IPS-NIHi7 (cell line): ENCODE results near the gene TSEN54.

Experiments used
- DNase-seq: peaks from one replicate; pipeline ENCODE4 v3.0.0; 2012; ENCODE audit warnings: mixed read lengths; ENCODE audit errors: extremely low spot score

TSEN54 gene

GRCh38 chr17:75488693-75489510 is 27.4 kb upstream of the TSEN54 start:
- no peak for DNase-seq

- no peak for DNase-seq
Measured at GRCh38 chr17:75489511-75489955, 26.8 kb upstream of the TSEN54 start.

GRCh38 chr17:75490173-75490743 is 26.1 kb upstream of the TSEN54 start:
- no peak for DNase-seq

GRCh38 chr17:75490953-75491649 is 25.2 kb upstream of the TSEN54 start:
- no peak for DNase-seq

- no peak for DNase-seq
Measured at GRCh38 chr17:75491680-75492079, 24.6 kb upstream of the TSEN54 start.

GRCh38 chr17:75492555-75493168 is 23.7 kb upstream of the TSEN54 start:
- no peak for DNase-seq

GRCh38 chr17:75493476-75494129 is 22.7 kb upstream of the TSEN54 start:
- no peak for DNase-seq

- DNase-seq = no peak
Measured at GRCh38 chr17:75494326-75494877, 21.9 kb upstream of the TSEN54 start.

- no peak for DNase-seq
Measured at GRCh38 chr17:75496005-75496404, 20.3 kb upstream of the TSEN54 start.

- no peak for DNase-seq
Measured at GRCh38 chr17:75498039-75498725, 18.1 kb upstream of the TSEN54 start.

GRCh38 chr17:75498726-75499213 is 17.6 kb upstream of the TSEN54 start:
- peak; percentile 69 for DNase-seq

- DNase-seq = no peak
Measured at GRCh38 chr17:75499313-75500022, 16.9 kb upstream of the TSEN54 start.

GRCh38 chr17:75500419-75501216 is 15.7 kb upstream of the TSEN54 start:
- no peak for DNase-seq

- DNase-seq = no peak
Measured at GRCh38 chr17:75501378-75502071, 14.8 kb upstream of the TSEN54 start.

- DNase-seq = no peak
Measured at GRCh38 chr17:75502072-75502720, 14.1 kb upstream of the TSEN54 start.

- DNase-seq = no peak
Measured at GRCh38 chr17:75502721-75503329, 13.5 kb upstream of the TSEN54 start.

GRCh38 chr17:75503337-75503950 is 12.9 kb upstream of the TSEN54 start:
- DNase-seq = no peak
